ENCODE results near the gene LPAR2.

LPAR2 gene

DNA sequence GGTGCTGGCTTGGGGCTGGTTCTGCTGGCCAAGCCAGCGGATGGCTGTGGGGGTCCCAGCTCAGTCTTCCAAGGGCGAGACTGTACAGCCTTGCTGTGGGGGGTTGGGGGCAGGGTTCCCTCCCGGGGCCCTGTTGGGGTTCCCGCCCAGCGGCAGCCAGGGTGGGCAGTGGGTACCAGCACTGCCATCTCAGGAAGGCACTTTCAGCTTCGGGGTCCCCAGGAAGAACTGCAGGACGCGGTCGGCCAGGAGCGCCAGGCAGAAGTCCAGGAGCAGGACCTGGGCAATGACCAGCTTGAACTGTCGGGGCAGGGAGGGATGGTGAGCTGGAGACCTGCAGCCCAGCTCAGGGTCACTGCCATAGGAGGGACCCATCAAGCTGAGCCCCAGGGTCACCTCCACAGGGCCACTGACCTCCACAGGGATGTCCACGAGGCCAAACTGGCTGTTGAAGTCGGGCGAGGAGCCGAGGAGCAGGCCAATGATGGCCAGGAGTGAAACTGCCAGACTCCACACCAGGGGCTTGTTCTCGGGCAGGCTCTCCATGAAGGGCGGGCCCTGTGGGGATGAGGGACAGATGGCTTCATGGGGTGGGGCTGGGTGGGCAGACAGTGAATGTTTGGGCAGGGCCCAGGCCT lies 17.3 kb upstream of the LPAR2 start:
- in situ Hi-C loops (cut with MboI; ENCODE audit: low sequenced_read_pairs, unreplicated experiment) = loop anchor here (25.0 kb wide), 1 partner anchor 283 kb away; no protein-coding TSS in a partner anchor
- DNase-seq (ENCODE audit: low spot score) = no peak
- TF ChIP-seq, protein P1, sequence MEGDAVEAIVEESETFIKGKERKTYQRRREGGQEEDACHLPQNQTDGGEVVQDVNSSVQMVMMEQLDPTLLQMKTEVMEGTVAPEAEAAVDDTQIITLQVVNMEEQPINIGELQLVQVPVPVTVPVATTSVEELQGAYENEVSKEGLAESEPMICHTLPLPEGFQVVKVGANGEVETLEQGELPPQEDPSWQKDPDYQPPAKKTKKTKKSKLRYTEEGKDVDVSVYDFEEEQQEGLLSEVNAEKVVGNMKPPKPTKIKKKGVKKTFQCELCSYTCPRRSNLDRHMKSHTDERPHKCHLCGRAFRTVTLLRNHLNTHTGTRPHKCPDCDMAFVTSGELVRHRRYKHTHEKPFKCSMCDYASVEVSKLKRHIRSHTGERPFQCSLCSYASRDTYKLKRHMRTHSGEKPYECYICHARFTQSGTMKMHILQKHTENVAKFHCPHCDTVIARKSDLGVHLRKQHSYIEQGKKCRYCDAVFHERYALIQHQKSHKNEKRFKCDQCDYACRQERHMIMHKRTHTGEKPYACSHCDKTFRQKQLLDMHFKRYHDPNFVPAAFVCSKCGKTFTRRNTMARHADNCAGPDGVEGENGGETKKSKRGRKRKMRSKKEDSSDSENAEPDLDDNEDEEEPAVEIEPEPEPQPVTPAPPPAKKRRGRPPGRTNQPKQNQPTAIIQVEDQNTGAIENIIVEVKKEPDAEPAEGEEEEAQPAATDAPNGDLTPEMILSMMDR (IDR thresholded peaks at IDR 0.05; ENCODE audit: borderline replicate concordance, control extremely low read depth, extremely low read depth, insufficient read depth, missing control alignments) = no peak

DNA sequence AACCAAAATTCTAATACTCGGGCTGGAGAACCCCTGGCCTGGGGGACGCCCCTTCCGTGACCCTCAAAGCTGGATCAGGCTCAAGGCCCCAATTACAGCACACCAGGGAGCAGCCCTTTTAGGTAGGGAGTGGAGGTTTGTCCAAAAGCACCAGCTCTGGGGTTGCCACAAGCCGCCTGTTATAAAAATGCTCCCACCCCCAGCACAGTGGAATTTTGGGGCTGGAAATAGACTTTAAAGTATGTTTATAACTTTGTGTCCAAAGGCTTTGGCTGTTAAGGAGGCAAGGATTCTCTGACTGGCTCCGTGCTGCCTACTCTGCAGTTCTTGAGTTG lies 16.0 kb upstream of the LPAR2 start:
- TF ChIP-seq, protein P1 (IDR thresholded peaks at IDR 0.05; ENCODE audit: borderline replicate concordance, control extremely low read depth, extremely low read depth, insufficient read depth, missing control alignments) = no peak
- in situ Hi-C loops (cut with MboI; ENCODE audit: low sequenced_read_pairs, unreplicated experiment) = loop anchor here (5.0 to 25.0 kb wide), 2 partner anchors 107 to 282 kb away; partner anchors contain the start of gene CILP2

DNA sequence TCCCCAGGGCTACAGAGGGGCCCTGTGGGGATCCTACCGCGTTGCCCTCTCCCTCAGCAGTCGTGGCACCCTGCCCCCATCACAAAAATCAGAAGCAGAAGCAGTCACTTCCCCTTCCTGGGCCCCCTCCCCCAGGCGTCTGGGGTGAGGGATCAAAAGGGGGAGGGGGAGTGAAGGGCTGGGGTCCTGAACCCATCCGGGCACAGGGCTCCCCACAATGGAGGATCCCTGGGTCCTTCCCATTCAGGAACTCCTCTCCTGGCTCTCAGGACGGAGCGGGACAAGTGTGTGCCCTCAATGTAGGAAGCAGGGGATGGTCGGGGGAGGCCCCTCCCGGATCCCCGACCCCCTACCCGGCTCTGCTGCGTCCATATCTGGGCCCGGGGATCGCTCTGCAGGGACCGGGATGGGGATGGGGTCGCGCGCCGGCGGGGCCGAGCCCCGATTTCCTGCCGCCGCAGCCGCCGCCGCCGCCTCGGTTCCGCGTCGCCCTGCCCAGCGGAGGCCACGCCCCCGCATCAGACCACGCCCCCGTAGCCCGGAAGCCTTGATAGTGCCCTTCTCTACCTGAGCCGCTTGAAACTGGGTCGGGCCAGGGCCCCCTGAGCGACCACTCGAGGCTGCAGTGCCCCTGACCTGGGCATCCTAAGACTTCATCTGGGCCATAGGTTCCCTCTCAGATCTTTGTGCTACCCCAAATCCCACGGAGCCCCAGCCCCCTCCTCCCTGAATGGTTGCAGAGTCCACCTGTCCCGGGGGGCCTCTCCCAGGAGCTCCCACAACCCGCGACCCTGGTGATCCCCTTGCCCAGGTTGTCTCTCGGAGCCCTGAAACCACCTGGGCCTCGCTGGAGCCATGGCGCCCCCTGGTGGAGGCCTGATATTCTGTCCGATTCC lies 15.4 kb upstream of the LPAR2 start, which contains the start of gene GMIP:
GMIP (minus strand) TSS at position 500 of the 896 bp plus-strand sequence; CDS start at position 372, 128 bp downstream.
- DNase-seq (ENCODE audit: low spot score) = peak; percentile 97
- TF ChIP-seq, protein P1 (IDR thresholded peaks at IDR 0.05; ENCODE audit: borderline replicate concordance, control extremely low read depth, extremely low read depth, insufficient read depth, missing control alignments) = peak; percentile 88
- in situ Hi-C loops (cut with MboI; ENCODE audit: low sequenced_read_pairs, unreplicated experiment) = loop anchor here (5.0 to 25.0 kb wide), 2 partner anchors 106 to 281 kb away; partner anchors contain the start of gene CILP2

More for the DNA sequence above, 16.0 kb upstream of the LPAR2 start:
- DNase-seq (ENCODE audit: low spot score) = no peak

DNA sequence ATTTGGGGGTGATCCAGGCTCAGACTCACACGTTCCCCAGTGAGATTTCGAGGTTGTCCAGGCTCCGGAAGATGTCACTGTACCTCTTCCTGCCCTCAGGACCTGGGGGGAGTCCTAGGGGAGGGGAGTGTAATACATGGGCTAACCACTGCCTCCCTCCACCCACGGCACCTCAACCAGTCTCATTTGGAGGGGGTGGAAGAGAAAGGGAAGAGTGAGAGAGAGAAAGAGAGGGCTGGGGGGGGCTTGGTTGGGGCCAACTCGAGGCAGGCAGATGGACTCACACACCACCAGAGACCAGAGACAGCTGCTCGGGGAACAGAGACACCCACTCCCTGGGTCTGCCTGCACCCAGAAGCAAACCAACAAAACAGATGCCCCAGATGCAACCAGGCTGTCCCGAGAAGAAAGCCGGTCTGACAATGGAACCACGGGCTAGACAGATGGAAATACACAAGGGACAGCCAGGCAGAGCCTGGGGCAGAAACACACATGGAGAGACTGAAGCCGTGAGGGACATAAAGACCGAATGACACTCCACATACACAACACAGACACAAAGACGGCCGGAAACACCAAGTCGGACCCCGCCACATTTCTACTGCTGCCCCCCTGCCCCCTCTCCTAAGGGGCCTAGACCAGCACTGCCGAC lies 14.6 kb upstream of the LPAR2 start:
- peak; percentile 77 for DNase-seq (ENCODE audit: low spot score)
- TF ChIP-seq, protein P1 (IDR thresholded peaks at IDR 0.05; ENCODE audit: borderline replicate concordance, control extremely low read depth, extremely low read depth, insufficient read depth, missing control alignments) = no peak

DNA sequence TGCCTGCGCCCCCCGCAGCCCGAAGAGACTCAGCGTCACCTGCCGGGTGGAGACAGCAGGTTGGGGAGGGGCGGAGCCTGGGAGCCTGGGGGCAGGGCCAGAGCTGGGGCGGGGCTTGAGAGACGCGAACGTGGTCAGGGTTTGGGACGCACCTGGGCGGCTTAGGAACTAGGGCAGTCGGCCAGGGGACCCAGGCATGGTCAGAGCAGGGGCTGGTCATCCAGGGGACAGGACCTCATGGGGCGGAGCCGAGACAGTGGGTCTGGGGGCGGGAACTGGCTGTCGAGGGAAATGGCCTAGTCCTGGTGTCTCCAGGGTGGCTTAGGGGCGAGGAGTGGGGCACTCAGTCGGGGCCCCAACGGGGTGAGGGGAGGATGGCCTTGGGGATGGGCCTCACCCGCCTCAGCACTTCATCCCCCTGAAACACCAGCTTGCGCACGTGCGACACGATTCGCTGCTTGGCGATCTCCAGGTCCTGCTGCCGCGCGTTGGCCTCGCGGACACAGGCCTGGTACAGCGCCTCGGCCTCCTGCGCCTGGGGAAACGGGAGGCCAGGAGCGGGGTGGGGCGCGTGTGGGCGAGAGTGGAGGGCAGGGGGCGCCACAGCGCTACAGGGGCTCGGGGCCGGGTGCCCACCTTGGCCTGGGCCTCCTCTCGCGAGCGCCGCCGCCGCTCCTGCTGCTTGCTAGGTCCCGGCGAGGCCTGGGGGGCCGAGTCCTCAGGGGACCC lies 9.7 kb upstream of the LPAR2 start:
- DNase-seq (ENCODE audit: low spot score) = no peak
- TF ChIP-seq, protein P1 (IDR thresholded peaks at IDR 0.05; ENCODE audit: borderline replicate concordance, control extremely low read depth, extremely low read depth, insufficient read depth, missing control alignments) = no peak
- in situ Hi-C loops (cut with MboI; ENCODE audit: low sequenced_read_pairs, unreplicated experiment) = loop anchor here (25.0 kb wide), 1 partner anchor 275 kb away; no protein-coding TSS in a partner anchor

More for the DNA sequence above, 14.6 kb upstream of the LPAR2 start:
- in situ Hi-C loops (cut with MboI; ENCODE audit: low sequenced_read_pairs, unreplicated experiment) = loop anchor here (5.0 to 25.0 kb wide), 2 partner anchors 105 to 280 kb away; partner anchors contain the start of gene CILP2
